H9 (cell line): ENCODE measurements around the gene MEF2C. TPM values are rescaled to one million over a fixed set of nuclear protein-coding genes. Genes with fewer than 3 reads are reported as not detected.

Source experiments
- DNase-seq: peaks from one replicate; pipeline ENCODE4 v3.0.0-alpha.2; 2017
- H2AFZ ChIP-seq: one replicate; pipeline ENCODE4 v1.6.1; 2013; ENCODE audit warnings: mild to moderate bottlenecking, low read length, control low read depth, moderate library complexity
- H2AK5ac ChIP-seq: 2 replicates; pipeline ENCODE4 v1.6.1; 2013; ENCODE audit warnings: low read length, control low read depth, mixed read lengths; ENCODE audit not compliant: insufficient read length
- H2BK120ac ChIP-seq: one replicate; pipeline ENCODE4 v1.6.1; 2013; ENCODE audit warnings: low read depth, mild to moderate bottlenecking, low read length, control low read depth, inconsistent platforms; ENCODE audit not compliant: poor library complexity, severe bottlenecking
- H2BK12ac ChIP-seq: 2 replicates; pipeline ENCODE4 v1.6.1; 2013; ENCODE audit warnings: low read length, control low read depth, mixed read lengths, low read depth; ENCODE audit not compliant: insufficient read length
- H2BK15ac ChIP-seq: 2 replicates; pipeline ENCODE4 v1.6.1; 2013; ENCODE audit warnings: low read depth, low read length, control low read depth
- H2BK20ac ChIP-seq: one replicate; pipeline ENCODE4 v1.6.1; 2013; ENCODE audit warnings: low read depth, mild to moderate bottlenecking, low read length, control low read depth, inconsistent platforms; ENCODE audit not compliant: poor library complexity, severe bottlenecking
- H2BK5ac ChIP-seq: 2 replicates; pipeline ENCODE4 v1.6.1; 2013; ENCODE audit warnings: low read length, control low read depth, mixed read lengths; ENCODE audit not compliant: insufficient read length
- H3K14ac ChIP-seq: 2 replicates; pipeline ENCODE4 v1.6.1; 2013; ENCODE audit warnings: low read length, control low read depth; ENCODE audit not compliant: insufficient read depth
- H3K18ac ChIP-seq: 2 replicates; pipeline ENCODE4 v1.6.1; 2013; ENCODE audit warnings: low read depth, mild to moderate bottlenecking, mixed read lengths, low read length, control low read depth; ENCODE audit not compliant: insufficient read length
- H3K23ac ChIP-seq: 2 replicates; pipeline ENCODE4 v1.6.1; 2013; ENCODE audit warnings: low read length, control low read depth, mixed read lengths, low read depth; ENCODE audit not compliant: insufficient read length
- H3K23me2 ChIP-seq: 2 replicates; pipeline ENCODE4 v1.6.1; 2013; ENCODE audit warnings: low read depth, mild to moderate bottlenecking, mixed read lengths, low read length, control low read depth; ENCODE audit not compliant: insufficient read length, poor library complexity, severe bottlenecking
- H3K27ac ChIP-seq: 2 replicates; pipeline ENCODE4 v1.5.1; 2013; ENCODE audit warnings: low read length, control low read depth, mixed read lengths, low read depth; ENCODE audit not compliant: insufficient read length
- H3K27me3 ChIP-seq: 2 replicates; pipeline ENCODE4 v1.6.1; 2013; ENCODE audit warnings: low read length, control low read depth, inconsistent platforms; ENCODE audit not compliant: insufficient read depth
- H3K4ac ChIP-seq: 2 replicates; pipeline ENCODE4 v1.6.1; 2013; ENCODE audit warnings: low read depth, mild to moderate bottlenecking, control low read depth, inconsistent platforms, low read length, moderate library complexity
- H3K4me1 ChIP-seq: 2 replicates; pipeline ENCODE4 v1.6.1; 2013; ENCODE audit warnings: low read length, control low read depth, inconsistent platforms; ENCODE audit not compliant: insufficient read depth
- H3K4me2 ChIP-seq: 2 replicates; pipeline ENCODE4 v1.6.1; 2013; ENCODE audit warnings: low read length, control low read depth, mixed read lengths; ENCODE audit not compliant: insufficient read length, insufficient read depth
- H3K56ac ChIP-seq: 2 replicates; pipeline ENCODE4 v1.6.1; 2013; ENCODE audit warnings: low read depth, mild to moderate bottlenecking, mixed read lengths, low read length, control low read depth; ENCODE audit not compliant: insufficient read length
- H3K79me1 ChIP-seq: 2 replicates; pipeline ENCODE4 v1.6.1; 2013; ENCODE audit warnings: low read depth, mild to moderate bottlenecking, moderate library complexity, low read length, control low read depth, inconsistent platforms; ENCODE audit not compliant: insufficient read depth, poor library complexity, severe bottlenecking
- H3K79me2 ChIP-seq: 2 replicates; pipeline ENCODE4 v1.6.1; 2013; ENCODE audit warnings: low read length, control low read depth, inconsistent platforms; ENCODE audit not compliant: insufficient read depth
- H3K9ac ChIP-seq: 2 replicates; pipeline ENCODE4 v1.6.1; 2013; ENCODE audit warnings: low read length, control low read depth, mixed read lengths; ENCODE audit not compliant: insufficient read length; ENCODE audit errors: extremely low read depth
- H3K9me3 ChIP-seq: one replicate; pipeline ENCODE4 v1.6.1; 2013; ENCODE audit warnings: low read depth, low read length, inconsistent platforms; ENCODE audit not compliant: control insufficient read depth
- H3T11ph ChIP-seq: one replicate; pipeline ENCODE4 v1.6.1; 2013; ENCODE audit warnings: mild to moderate bottlenecking, low read length, control low read depth, inconsistent platforms
- H4K20me1 ChIP-seq: one replicate; pipeline ENCODE4 v1.6.1; 2013; ENCODE audit not compliant: control insufficient read depth, insufficient read length, insufficient read depth
- H4K5ac ChIP-seq: 2 replicates; pipeline ENCODE4 v1.6.1; 2013; ENCODE audit warnings: low read depth, mild to moderate bottlenecking, mixed read lengths, low read length, control low read depth; ENCODE audit not compliant: insufficient read length
- H4K8ac ChIP-seq: replicated peaks from 2 replicates; pipeline ENCODE4 v1.6.1; 2013; ENCODE audit warnings: low read length, control low read depth, mixed read lengths, low read depth; ENCODE audit not compliant: insufficient read length
- H4K91ac ChIP-seq: 2 replicates; pipeline ENCODE4 v1.6.1; 2013; ENCODE audit warnings: low read depth, mild to moderate bottlenecking, moderate library complexity, mixed read lengths, low read length, control low read depth; ENCODE audit not compliant: insufficient read length
- H3K27ac Mint-ChIP-seq, 3 experiments: 2 replicates in 2 of 3; 3 replicates in 1 of 3; pipeline ENCODE4 v1.8.0; 2020 to 2021; ENCODE audit warnings: mixed read lengths in 3 of 3, mild to moderate bottlenecking in 1 of 3, moderate library complexity in 1 of 3
- H3K27me3 Mint-ChIP-seq: 2 replicates; pipeline ENCODE4 v1.8.0; 2021; ENCODE audit warnings: low read depth, mild to moderate bottlenecking, moderate library complexity, mixed read lengths
- H3K36me3 Mint-ChIP-seq, 3 experiments: 2 replicates in 2 of 3; 3 replicates in 1 of 3; pipeline ENCODE4 v1.8.0; 2020 to 2021; ENCODE audit warnings: low read depth in 3 of 3, mixed read lengths in 3 of 3; ENCODE audit not compliant: insufficient read depth in 1 of 3
- H3K4me1 Mint-ChIP-seq, 2 experiments: 2 replicates each; pipeline ENCODE4 v1.8.0; 2020; ENCODE audit warnings: mixed read lengths in 2 of 2
- H3K4me3 Mint-ChIP-seq, 2 experiments: 2 replicates in 1 of 2; 3 replicates in 1 of 2; pipeline ENCODE4 v1.8.0; 2020 to 2021; ENCODE audit warnings: mild to moderate bottlenecking in 2 of 2, mixed read lengths in 2 of 2, moderate library complexity in 1 of 2
- H3K9me3 Mint-ChIP-seq, 2 experiments: 2 replicates in 1 of 2; 3 replicates in 1 of 2; pipeline ENCODE4 v1.8.0; 2020; ENCODE audit warnings: mild to moderate bottlenecking in 2 of 2, mixed read lengths in 2 of 2, moderate library complexity in 1 of 2
- CTCF ChIP-seq: fragments of 200-600 bp; sonication (generic); conservative IDR thresholded peaks from 3 replicates; pipeline ENCODE4 v1.8.0; 2021; ENCODE audit warnings: antibody characterized with exemption, mild to moderate bottlenecking
- WGBS: extraction: QIAGEN DNeasy Blood & Tissue Kit; methylation state at CpG from one replicate; pipeline ENCODE4 v1.1.7; 2013; ENCODE audit warnings: missing lambda C conversion rate, low lambda C conversion rate, mixed read lengths; ENCODE audit not compliant: insufficient read length; ENCODE audit errors: extremely low coverage; 5-methylcytosine and 5-hydroxymethylcytosine counted together
- total RNA-seq: library from RNA; stranded (reverse); gene quantifications from 2 replicates; pipeline ENCODE4 v1.2.1, GENCODE V29; 2021

The MEF2C gene
- total RNA-seq, 1 experiment from 2014 or later, result 0.11 TPM

- Histone ChIP-seq H3K56ac (no peak overlapping the region), H2AFZ (no peak overlapping the region), H4K91ac (no peak overlapping the region), H3K4ac (no peak overlapping the region), H3K4me2 (no peak overlapping the region), H3K18ac (no peak overlapping the region), H3K27ac (no peak overlapping the region), H3K4me1 (no peaks in the 10 kb centered on the region; the same call in none of the 2 replicates), H3T11ph (no peak overlapping the region), H3K27me3 (peaks cover 4% of the 10 kb centered on the region; the same call in 1 of the 2 replicates), H3K9ac (no peak overlapping the region), H2AK5ac (no peak overlapping the region), H3K79me2 (no peaks in the 10 kb centered on the region), H3K14ac (no peak overlapping the region), H4K8ac (no peak overlapping the region), H4K5ac (no peak overlapping the region), H3K23ac (no peak overlapping the region), H2BK20ac (no peak overlapping the region), H3K9me3 (no peaks in the 10 kb centered on the region), H2BK120ac (no peak overlapping the region), H3K79me1 (no peaks in the 10 kb centered on the region), H2BK12ac (no peak overlapping the region), H2BK5ac (no peak overlapping the region), H2BK15ac (no peak overlapping the region), H3K23me2 (peaks cover 29% of the 10 kb centered on the region), H4K20me1 (no peaks in the 10 kb centered on the region)
- Mint-ChIP-seq H3K36me3 (no peaks in the 10 kb centered on the region; a peak in 1 of 7 replicates), H3K27ac (no peak overlapping the region), H3K4me1 (peaks cover 30 to 33% of the 10 kb centered on the region in 2 experiments), H3K27me3 (peaks cover 88% of the 10 kb centered on the region), H3K9me3 (no peaks in the 10 kb centered on the region), H3K4me3 (no peak overlapping the region)
- no peak for TF ChIP-seq CTCF
- no peak for DNase-seq
- no CpG with 5 or more reads among the region's 4 CpGs for WGBS
These were observed 3.9 kb upstream of the MEF2C start for GRCh38 chr5:88886746-88887341.
